ENCODE data around the gene DST. TPM values are rescaled to one million over a fixed set of nuclear protein-coding genes. Genes with fewer than 3 reads are reported as not detected.
A peak's percentile ranks its signal among the peaks of the same experiment; 100 is the strongest.

The DST gene
- total RNA-seq, 2 donors from 2014 or later = 15.4 to 36.6 TPM

GRCh38 chr6:56552187-56553130, 90.2 kb downstream of the DST start:
- Mint-ChIP-seq H3K36me3 (ENCODE audit: low read depth) (peaks cover 6% of the 10 kb centered on the region), H3K27ac (no peak overlapping the region), H3K27me3 (no peaks in the 10 kb centered on the region), H3K4me1 (no peaks in the 10 kb centered on the region), H3K9me3 (no peaks in the 10 kb centered on the region), H3K4me3 (no peak overlapping the region)
- ATAC-seq (replicated peaks) = no peak

GRCh38 chr6:56551409-56552120, 91.1 kb downstream of the DST start:
- ATAC-seq (replicated peaks) = no peak
- no peak overlapping the region for H3K27ac Mint-ChIP-seq
- H3K4me1 Mint-ChIP-seq = no peaks in the 10 kb centered on the region
- no peaks in the 10 kb centered on the region for H3K27me3 Mint-ChIP-seq
- no peaks in the 10 kb centered on the region for H3K9me3 Mint-ChIP-seq
- H3K36me3 Mint-ChIP-seq (ENCODE audit: low read depth) = peaks cover 6% of the 10 kb centered on the region
- H3K4me3 Mint-ChIP-seq = no peak overlapping the region

- no peak overlapping the region for H3K4me3 Mint-ChIP-seq
These were observed 92.4 kb downstream of the DST start for GRCh38 chr6:56550301-56550700.

GRCh38 chr6:56549014-56549413, 93.7 kb downstream of the DST start:
- Mint-ChIP-seq H3K27ac (no peak overlapping the region), H3K9me3 (no peaks in the 10 kb centered on the region), H3K27me3 (no peaks in the 10 kb centered on the region), H3K4me1 (no peaks in the 10 kb centered on the region), H3K36me3 (ENCODE audit: low read depth) (no peaks in the 10 kb centered on the region), H3K4me3 (no peak overlapping the region)
- no peak for ATAC-seq (replicated peaks)

More at GRCh38 chr6:56550301-56550700, 92.4 kb downstream of the DST start:
- H3K9me3 Mint-ChIP-seq = no peaks in the 10 kb centered on the region
- no peaks in the 10 kb centered on the region for H3K27me3 Mint-ChIP-seq
- no peaks in the 10 kb centered on the region for H3K4me1 Mint-ChIP-seq
- ATAC-seq (replicated peaks) = no peak
- no peak overlapping the region for H3K27ac Mint-ChIP-seq
- H3K36me3 Mint-ChIP-seq (ENCODE audit: low read depth) = peaks cover 2% of the 10 kb centered on the region

- Mint-ChIP-seq H3K4me1 (no peaks in the 10 kb centered on the region), H3K27me3 (no peaks in the 10 kb centered on the region), H3K4me3 (no peak overlapping the region), H3K27ac (no peak overlapping the region), H3K36me3 (ENCODE audit: low read depth) (no peaks in the 10 kb centered on the region), H3K9me3 (no peaks in the 10 kb centered on the region)
- no peak for ATAC-seq (replicated peaks)
These were observed 95.0 kb downstream of the DST start for GRCh38 chr6:56547687-56548086.

- H3K36me3 Mint-ChIP-seq (ENCODE audit: low read depth) = no peaks in the 10 kb centered on the region
- H3K27me3 Mint-ChIP-seq = no peaks in the 10 kb centered on the region
- no peaks in the 10 kb centered on the region for H3K9me3 Mint-ChIP-seq
- no peaks in the 10 kb centered on the region for H3K4me1 Mint-ChIP-seq
- peak; percentile 96 for ATAC-seq (replicated peaks)
- H3K27ac Mint-ChIP-seq = no peak overlapping the region
- H3K4me3 Mint-ChIP-seq = no peak overlapping the region
These were observed 100.0 kb downstream of the DST start for GRCh38 chr6:56542364-56543331.

GRCh38 chr6:56541741-56542360, 100.8 kb downstream of the DST start:
- H3K9me3 Mint-ChIP-seq = no peaks in the 10 kb centered on the region
- no peak overlapping the region for H3K27ac Mint-ChIP-seq
- H3K27me3 Mint-ChIP-seq = no peaks in the 10 kb centered on the region
- H3K4me3 Mint-ChIP-seq = no peak overlapping the region
- no peaks in the 10 kb centered on the region for H3K36me3 Mint-ChIP-seq (ENCODE audit: low read depth)
- ATAC-seq (replicated peaks) = no peak
- H3K4me1 Mint-ChIP-seq = no peaks in the 10 kb centered on the region

- Mint-ChIP-seq H3K4me1 (no peaks in the 10 kb centered on the region), H3K9me3 (no peaks in the 10 kb centered on the region), H3K27ac (no peak overlapping the region), H3K4me3 (no peak overlapping the region), H3K36me3 (ENCODE audit: low read depth) (no peaks in the 10 kb centered on the region), H3K27me3 (no peaks in the 10 kb centered on the region)
- no peak for ATAC-seq (replicated peaks)
These were observed 101.6 kb downstream of the DST start for GRCh38 chr6:56541030-56541600.

- Mint-ChIP-seq H3K4me1 (no peaks in the 10 kb centered on the region), H3K36me3 (ENCODE audit: low read depth) (no peaks in the 10 kb centered on the region), H3K27ac (no peak overlapping the region), H3K27me3 (no peaks in the 10 kb centered on the region), H3K4me3 (no peak overlapping the region), H3K9me3 (no peaks in the 10 kb centered on the region)
- ATAC-seq (replicated peaks) = no peak
These were observed 102.3 kb downstream of the DST start for GRCh38 chr6:56540232-56541029.

GRCh38 chr6:56539527-56540105, 103.1 kb downstream of the DST start:
- Mint-ChIP-seq H3K27ac (no peak overlapping the region), H3K36me3 (ENCODE audit: low read depth) (no peaks in the 10 kb centered on the region), H3K27me3 (no peaks in the 10 kb centered on the region), H3K9me3 (no peaks in the 10 kb centered on the region), H3K4me1 (no peaks in the 10 kb centered on the region), H3K4me3 (no peak overlapping the region)
- no peak for ATAC-seq (replicated peaks)

- H3K4me1 Mint-ChIP-seq = no peaks in the 10 kb centered on the region
- no peak for ATAC-seq (replicated peaks)
- H3K4me3 Mint-ChIP-seq = no peak overlapping the region
- H3K27ac Mint-ChIP-seq = no peak overlapping the region
- H3K27me3 Mint-ChIP-seq = no peaks in the 10 kb centered on the region
- H3K36me3 Mint-ChIP-seq (ENCODE audit: low read depth) = no peaks in the 10 kb centered on the region
- no peaks in the 10 kb centered on the region for H3K9me3 Mint-ChIP-seq
These were observed 103.8 kb downstream of the DST start for GRCh38 chr6:56538851-56539250.

- ATAC-seq (replicated peaks) = no peak
- Mint-ChIP-seq H3K9me3 (no peaks in the 10 kb centered on the region), H3K36me3 (ENCODE audit: low read depth) (no peaks in the 10 kb centered on the region), H3K27me3 (no peaks in the 10 kb centered on the region), H3K4me1 (no peaks in the 10 kb centered on the region), H3K27ac (no peak overlapping the region), H3K4me3 (no peak overlapping the region)
These were observed 105.4 kb downstream of the DST start for GRCh38 chr6:56537223-56537770.
